NCI-H345 treated with DMSO at 0.1 percent for 48 hours (cell line): ENCODE data around the gene NHLH1.

Source experiments
- DNase-seq: peaks from one replicate; lab custom pipeline; 2025; ENCODE audit not compliant: unreplicated experiment; lab: John Stamatoyannopoulos, UW

Gene NHLH1

GRCh38 chr1:160410406-160411005 lies 43.6 kb downstream of the NHLH1 start:
- no peak for DNase-seq

GRCh38 chr1:160411271-160412027 lies 44.6 kb downstream of the NHLH1 start:
- no peak for DNase-seq

DNA sequence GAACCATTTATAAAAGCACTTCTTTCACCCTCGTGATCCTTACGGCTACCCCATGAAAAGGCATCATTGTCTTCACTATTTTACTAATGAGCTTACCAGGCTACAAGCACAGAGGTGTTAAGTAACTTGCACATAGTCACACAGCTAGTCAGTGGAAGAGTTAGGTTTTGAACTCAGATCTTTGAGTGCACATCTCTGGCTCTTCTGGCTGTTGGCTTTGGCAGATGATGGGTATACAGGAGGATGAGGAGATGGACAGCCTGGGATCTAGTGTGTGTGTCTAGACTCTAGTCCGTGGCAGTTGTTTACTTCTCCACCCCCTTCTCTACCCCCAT lies 45.1 kb downstream of the NHLH1 start:
- no peak for DNase-seq

- DNase-seq = no peak
These were observed 46.8 kb downstream of the NHLH1 start for GRCh38 chr1:160413716-160414115.

DNA sequence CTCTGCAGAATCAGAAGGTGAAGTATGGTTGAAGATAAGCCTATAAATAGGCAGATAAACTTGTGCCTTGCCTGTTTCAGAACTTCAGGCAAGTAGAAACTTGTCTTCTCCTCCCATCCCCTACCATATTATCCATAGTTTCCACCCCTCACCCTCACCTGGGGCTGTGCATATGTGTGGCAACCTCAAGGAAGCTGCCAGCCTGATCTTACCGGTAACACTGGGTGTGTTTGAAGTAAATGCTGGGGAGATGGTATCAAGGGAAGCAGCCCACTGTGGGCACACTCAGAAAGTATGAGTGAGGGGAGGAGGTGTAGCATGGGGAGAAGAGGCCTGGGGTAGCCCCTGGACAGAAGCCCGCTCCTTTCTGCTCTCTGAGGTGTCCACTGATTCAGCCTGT lies 48.0 kb downstream of the NHLH1 start:
- DNase-seq = no peak

DNA sequence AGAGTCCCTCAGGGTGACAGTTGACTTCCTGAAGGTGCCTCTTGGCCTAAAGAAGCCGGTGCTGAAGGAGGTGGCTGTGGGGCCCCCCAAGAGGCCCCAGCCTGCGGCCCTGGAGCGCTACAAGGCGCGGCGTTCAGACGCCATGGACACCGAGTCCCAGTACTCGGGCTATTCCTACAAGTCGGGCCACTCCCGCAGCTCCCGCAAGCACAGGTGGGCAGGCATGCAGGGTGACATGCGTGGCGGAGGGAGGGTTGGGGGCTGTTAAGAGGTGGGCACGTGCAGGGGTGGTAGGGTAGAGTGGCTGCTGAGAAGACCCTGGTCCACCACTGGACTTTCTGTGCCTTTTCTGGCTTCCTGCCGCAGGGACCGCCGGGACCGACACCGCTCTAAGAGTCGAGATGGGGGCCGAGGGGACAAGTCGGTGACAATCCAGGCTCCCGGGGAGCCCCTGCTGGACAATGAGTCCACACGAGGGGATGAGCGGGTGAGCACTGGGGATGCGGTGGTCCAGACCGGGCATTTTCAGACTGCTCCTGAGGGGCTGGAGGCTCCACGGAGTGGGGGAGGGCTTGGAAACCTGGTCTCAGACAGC lies 48.9 kb downstream of the NHLH1 start:
- no peak for DNase-seq

DNA sequence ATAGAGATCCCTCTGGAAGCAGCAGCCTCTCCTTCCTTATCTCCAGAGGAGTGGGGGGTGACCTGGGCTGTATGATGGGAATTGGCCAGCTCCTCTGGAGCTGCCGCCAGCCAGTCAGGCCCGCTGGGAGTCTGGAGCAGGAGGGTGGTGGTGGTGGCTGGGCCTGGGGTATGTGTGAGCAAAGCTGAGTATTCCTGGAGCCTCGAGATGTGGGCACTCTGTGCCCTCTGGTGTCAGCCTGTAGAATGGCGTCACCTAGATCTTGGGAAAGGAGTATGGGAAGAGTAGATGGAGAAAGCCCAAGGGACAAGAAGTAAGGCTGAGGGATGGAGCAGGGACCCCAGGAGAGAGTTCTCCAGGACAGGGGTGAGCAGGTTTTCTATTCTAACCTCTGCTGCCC lies 49.5 kb downstream of the NHLH1 start:
- no peak for DNase-seq

DNA sequence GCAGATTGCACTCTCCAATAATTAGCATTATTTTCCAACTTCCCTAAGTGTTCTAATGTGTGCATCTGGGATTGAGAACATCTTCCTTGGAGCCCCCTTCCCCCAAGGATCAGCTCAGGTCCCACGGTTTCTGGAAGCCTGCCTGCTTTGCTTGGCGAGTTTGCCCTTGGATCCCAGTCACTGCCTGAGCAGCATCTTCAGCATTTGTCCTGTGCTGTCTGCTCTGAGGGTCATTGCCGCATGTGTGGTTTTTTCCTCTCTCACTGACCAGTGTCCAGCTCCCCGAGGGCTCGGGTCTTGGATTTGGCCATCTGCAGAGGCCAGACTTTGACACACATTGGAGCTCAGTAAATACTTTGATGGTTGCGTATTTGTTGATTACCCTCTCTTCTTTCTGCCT lies 51.6 kb downstream of the NHLH1 start:
- DNase-seq = no peak

DNA sequence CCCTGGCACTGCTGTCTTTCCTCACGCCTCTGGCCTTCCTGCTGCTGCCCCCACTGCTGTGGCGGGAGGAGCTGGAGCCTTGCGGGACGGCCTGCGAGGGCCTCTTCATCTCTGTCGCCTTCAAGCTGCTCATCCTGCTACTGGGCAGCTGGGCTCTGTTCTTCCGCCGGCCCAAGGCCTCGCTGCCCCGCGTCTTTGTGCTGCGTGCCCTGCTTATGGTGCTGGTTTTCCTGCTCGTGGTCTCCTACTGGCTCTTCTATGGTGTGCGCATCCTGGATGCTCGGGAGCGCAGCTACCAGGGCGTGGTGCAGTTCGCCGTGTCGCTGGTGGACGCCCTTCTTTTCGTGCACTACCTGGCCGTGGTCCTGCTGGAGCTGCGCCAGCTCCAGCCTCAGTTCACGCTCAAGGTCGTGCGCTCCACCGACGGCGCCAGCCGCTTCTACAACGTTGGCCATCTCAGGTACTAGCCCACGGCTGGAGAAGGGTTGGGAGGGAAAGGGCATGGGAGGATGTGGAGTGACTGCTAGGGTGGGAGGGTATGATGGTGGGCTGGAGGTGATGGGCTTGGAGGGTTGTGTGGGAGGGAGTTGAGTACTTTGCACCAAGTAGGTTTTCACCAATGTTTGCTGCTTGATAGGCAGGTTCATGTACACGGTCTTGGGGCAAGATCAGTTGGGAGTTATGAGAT lies 52.4 kb downstream of the NHLH1 start:
- no peak for DNase-seq

GRCh38 chr1:160419838-160420169 lies 52.9 kb downstream of the NHLH1 start:
- no peak for DNase-seq

DNA sequence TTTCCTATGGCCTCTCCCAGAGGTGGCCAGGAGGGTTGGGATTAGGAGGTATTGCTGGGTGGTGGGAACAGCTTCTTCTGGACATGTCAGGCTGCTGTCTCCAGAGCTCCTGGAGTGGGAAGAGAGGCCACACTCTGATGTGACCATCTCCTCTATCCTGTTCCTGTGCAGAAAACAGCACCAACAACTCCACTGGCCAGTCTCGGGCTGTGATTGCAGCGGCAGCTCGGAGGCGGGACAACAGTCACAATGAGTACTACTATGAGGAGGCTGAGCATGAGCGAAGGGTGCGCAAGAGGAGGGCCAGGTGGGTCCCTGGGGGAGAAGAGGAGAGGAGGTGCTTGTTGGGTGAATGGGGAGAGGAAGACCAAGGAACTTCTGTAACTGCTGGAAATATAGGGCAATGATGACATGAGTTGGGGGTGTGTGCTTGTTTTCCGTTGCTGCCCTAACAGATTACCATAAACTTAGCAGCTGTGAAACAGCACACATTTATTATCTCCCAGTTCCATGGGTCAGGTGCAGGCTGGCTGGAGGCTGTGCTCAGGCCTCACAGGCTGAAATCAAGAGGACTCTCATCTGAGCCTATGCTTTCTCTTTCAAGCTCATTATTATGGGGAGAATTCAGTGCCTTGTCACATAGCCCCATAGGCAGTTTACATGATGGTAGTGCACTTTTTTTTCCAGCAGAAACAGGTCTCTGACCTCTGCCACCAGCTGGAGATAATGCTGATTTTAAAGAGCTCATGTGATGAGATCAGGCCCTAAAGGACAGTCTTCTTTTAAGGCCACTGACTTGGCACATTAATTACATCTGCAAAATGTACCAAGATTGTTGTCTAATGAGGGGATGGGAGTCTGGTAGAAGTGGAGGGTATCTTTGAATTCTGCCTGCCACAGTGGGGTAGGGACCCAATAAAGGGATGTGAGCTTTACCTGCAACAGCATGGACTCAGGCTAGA lies 54.3 kb downstream of the NHLH1 start:
- no peak for DNase-seq

- no peak for DNase-seq
These were observed 55.0 kb downstream of the NHLH1 start for GRCh38 chr1:160421881-160422280.
